A549 (cell line): ENCODE results near the gene MRPL19. TPM values are rescaled to one million over a fixed set of nuclear protein-coding genes. Genes with fewer than 3 reads are reported as not detected.
A peak's percentile ranks its signal among the peaks of the same experiment; 100 is the strongest.

Source experiments
- ATAC-seq, 2 experiments: fragments of 200-7000 bp in 1 of 2; fragments of >200 bp in 1 of 2; cut with Nextera tagmentation in 1 of 2; cut with Tn5 transposase in 1 of 2; 3 replicates each; pipeline versions ENCODE4 v1.8.0 to v1.9.1; 2018 to 2020; ENCODE audit warnings: mild to moderate bottlenecking in 1 of 2, moderate library complexity in 1 of 2
- CTCF ChIA-PET: fragments of 300-600 bp; sonication (Branson Sonifier 250); formaldehyde crosslinking; extraction: SDS; loops from one replicate; lab custom pipeline; 2021; ENCODE audit warnings: antibody characterized with exemption, inconsistent platforms; lab: Yijun Ruan, JAX
- POLR2A ChIA-PET: fragments of 350-600 bp; formaldehyde crosslinking; extraction: SDS; loops from one replicate; lab custom pipeline; 2021; ENCODE audit warnings: antibody characterized with exemption, inconsistent platforms; lab: Yijun Ruan, JAX
- DNase-seq, 2 experiments: peaks; one replicate each; pipeline versions ENCODE4 v3.0.0 to v3.0.0-alpha.2; 2011 to 2016; ENCODE audit warnings: low read depth in 1 of 2, low spot score in 1 of 2
- FAIRE-seq: peaks from 2 replicates; lab custom pipeline; 2011; peaks lifted over from hg19 to GRCh38; lab: Jason Lieb, UNC
- H3K27ac ChIP-seq, 2 experiments: fragments of >200 bp; sonication (Bioruptor Twin); formaldehyde crosslinking; 3 replicates each; pipeline ENCODE4 v1.5.1; 2016 to 2017
- H3K4me1 ChIP-seq: fragments of >200 bp; sonication (Bioruptor Twin); formaldehyde crosslinking; 3 replicates; pipeline ENCODE4 v1.6.1; 2016
- H3K4me2 ChIP-seq: fragments of >200 bp; sonication (Bioruptor Twin); formaldehyde crosslinking; 3 replicates; pipeline ENCODE4 v1.6.1; 2016
- H3K4me3 ChIP-seq: fragments of >200 bp; sonication (Bioruptor Twin); formaldehyde crosslinking; 3 replicates; pipeline ENCODE4 v1.5.1; 2016
- H3K9me3 ChIP-seq: fragments of >200 bp; sonication (Bioruptor Twin); formaldehyde crosslinking; 3 replicates; pipeline ENCODE4 v1.6.1; 2016
- BHLHE40 ChIP-seq: IDR thresholded peaks from 2 replicates; pipeline ENCODE4 v1.6.1; 2012; ENCODE audit warnings: low read depth, low read length, inconsistent platforms
- CBX2 ChIP-seq: fragments of 200-600 bp; sonication (generic); IDR thresholded peaks from 2 replicates; pipeline ENCODE4 v1.6.1; 2016; ENCODE audit warnings: low read depth, mild to moderate bottlenecking, borderline replicate concordance
- CBX8 ChIP-seq: fragments of 200-600 bp; sonication (generic); IDR thresholded peaks from 2 replicates; pipeline ENCODE4 v1.6.1; 2016
- CTCF ChIP-seq: fragments of >200 bp; sonication (Bioruptor Twin); formaldehyde crosslinking; IDR thresholded peaks from 3 replicates; pipeline ENCODE4 v1.5.1; 2016
- EHF ChIP-seq: fragments of 250-450 bp; sonication (Bioruptor Pico); IDR thresholded peaks from 2 replicates; pipeline ENCODE4 v1.5.0; 2020; ENCODE audit warnings: mild to moderate bottlenecking
- FOSB ChIP-seq: fragments of 250-450 bp; sonication (Bioruptor Pico); IDR thresholded peaks from 2 replicates; pipeline ENCODE4 v1.5.0; 2020; ENCODE audit warnings: mild to moderate bottlenecking, moderate library complexity
- HEYL ChIP-seq: fragments of 250-450 bp; sonication (Bioruptor Pico); IDR thresholded peaks from 2 replicates; pipeline ENCODE4 v1.8.0; 2021; ENCODE audit warnings: mild to moderate bottlenecking, moderate library complexity
- HOXB5 ChIP-seq: fragments of 250-450 bp; sonication (Bioruptor Pico); IDR thresholded peaks from 2 replicates; pipeline ENCODE4 v1.5.0; 2020; ENCODE audit warnings: mild to moderate bottlenecking, moderate library complexity
- KDM1A ChIP-seq: fragments of 200-600 bp; sonication (generic); IDR thresholded peaks from 2 replicates; pipeline ENCODE4 v1.6.1; 2016; ENCODE audit warnings: low read depth, mild to moderate bottlenecking
- MAFK ChIP-seq: fragments of 450-650 bp; IDR thresholded peaks from 2 replicates; pipeline ENCODE4 v1.6.1; 2014; ENCODE audit not compliant: partially characterized antibody
- MAZ ChIP-seq: fragments of 150-350 bp; IDR thresholded peaks from 2 replicates; pipeline ENCODE4 v1.6.1; 2014; ENCODE audit warnings: antibody characterized with exemption, low read depth, low read length, borderline replicate concordance
- MYC ChIP-seq: IDR thresholded peaks from 2 replicates; pipeline ENCODE4 v1.6.1; 2012; ENCODE audit warnings: mild to moderate bottlenecking, inconsistent platforms, low read length, improper control_type of control experiment, borderline replicate concordance
- NFE2L2 ChIP-seq: fragments of 150-350 bp; conservative IDR thresholded peaks from 2 replicates; pipeline ENCODE4 v1.6.1; 2014; ENCODE audit warnings: low read length
- SREBF2 ChIP-seq: fragments of 450-650 bp; IDR thresholded peaks from 2 replicates; pipeline ENCODE4 v1.6.1; 2014; ENCODE audit warnings: mild to moderate bottlenecking, moderate library complexity
- ZFP36 ChIP-seq: fragments of 450-650 bp; IDR thresholded peaks from 2 replicates; pipeline ENCODE4 v1.6.1; 2014; ENCODE audit warnings: borderline replicate concordance; ENCODE audit not compliant: partially characterized antibody
- WGBS: methylation state at CpG from one replicate; pipeline ENCODE4 v1.1.6; 2017; ENCODE audit errors: missing lambda C conversion rate; 5-methylcytosine and 5-hydroxymethylcytosine counted together
- polyA plus RNA-seq, 4 experiments: library from polyadenylated mRNA; depleted of rRNA in 3 of 4; stranded (reverse); fragments of >200 nt; fragmentation: RNase III in 1 of 4; extraction: RNeasy Plus Mini Kit Qiagen cat#74134 plus additional on column Dnase treatment in 1 of 4; gene quantifications; 2 replicates in 3 of 4; 3 replicates in 1 of 4; pipeline ENCODE4 v1.2.3, GENCODE V29; 2011 to 2017
- TF ChIP-seq, protein P1 (sequence below): fragments of 250-450 bp; sonication (Bioruptor Pico); IDR thresholded peaks from 2 replicates; pipeline ENCODE4 v1.5.0; 2020; ENCODE audit warnings: low read depth, mild to moderate bottlenecking, moderate library complexity
- TF ChIP-seq, protein P2 (sequence below): IDR thresholded peaks from 2 replicates; pipeline ENCODE4 v1.6.1; 2012

MRPL19 gene
- polyA plus RNA-seq, 2 of the 4 experiments (the other 2 are of a cell fraction) = 70.5 to 147 TPM

GRCh38 chr2:75606761-75607399, 39.7 kb upstream of the MRPL19 start:
- ATAC-seq (no peak), DNase-seq (no peak)
- CTCF ChIA-PET = interaction anchor here (0.6 to 5.2 kb wide), 13 partner anchors 13 to 687 kb away, joined by 3 to 54 read pairs (median 6); partner anchors contain the start of genes EVA1A and TACR1
- Histone ChIP-seq H3K27ac (peak overlapping the region; percentile 49 to 79; a peak in 5 of 6 replicates), H3K9me3 (no peaks in the 10 kb centered on the region)
- WGBS = 64% methylated on average over 8 of the region's 8 CpGs
- POLR2A ChIA-PET = interaction anchor here (1.0 to 1.6 kb wide), 3 partner anchors 33 to 67 kb away, joined by 3 to 7 read pairs (median 4); partner anchors contain the start of gene EVA1A
- no peak for TF ChIP-seq MAFK
- TF ChIP-seq, protein P1, sequence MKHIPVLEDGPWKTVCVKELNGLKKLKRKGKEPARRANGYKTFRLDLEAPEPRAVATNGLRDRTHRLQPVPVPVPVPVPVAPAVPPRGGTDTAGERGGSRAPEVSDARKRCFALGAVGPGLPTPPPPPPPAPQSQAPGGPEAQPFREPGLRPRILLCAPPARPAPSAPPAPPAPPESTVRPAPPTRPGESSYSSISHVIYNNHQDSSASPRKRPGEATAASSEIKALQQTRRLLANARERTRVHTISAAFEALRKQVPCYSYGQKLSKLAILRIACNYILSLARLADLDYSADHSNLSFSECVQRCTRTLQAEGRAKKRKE = no peak
- TF ChIP-seq, protein P2, sequence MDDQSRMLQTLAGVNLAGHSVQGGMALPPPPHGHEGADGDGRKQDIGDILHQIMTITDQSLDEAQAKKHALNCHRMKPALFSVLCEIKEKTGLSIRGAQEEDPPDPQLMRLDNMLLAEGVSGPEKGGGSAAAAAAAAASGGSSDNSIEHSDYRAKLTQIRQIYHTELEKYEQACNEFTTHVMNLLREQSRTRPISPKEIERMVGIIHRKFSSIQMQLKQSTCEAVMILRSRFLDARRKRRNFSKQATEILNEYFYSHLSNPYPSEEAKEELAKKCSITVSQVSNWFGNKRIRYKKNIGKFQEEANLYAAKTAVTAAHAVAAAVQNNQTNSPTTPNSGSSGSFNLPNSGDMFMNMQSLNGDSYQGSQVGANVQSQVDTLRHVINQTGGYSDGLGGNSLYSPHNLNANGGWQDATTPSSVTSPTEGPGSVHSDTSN = no peak
- no peak for TF ChIP-seq HOXB5
- no peak for TF ChIP-seq HEYL
- no peak for TF ChIP-seq CBX8
- no peak for TF ChIP-seq EHF (CRISPR knock-in tag)
- TF ChIP-seq NFE2L2 = no peak
- TF ChIP-seq SREBF2 = no peak
- no peak for TF ChIP-seq ZFP36
- TF ChIP-seq, all 56 proteins: peak for 0
- Histone ChIP-seq H3K4me1 (peaks cover 56% of the 10 kb centered on the region), H3K4me2 (peak overlapping the region; percentile 50), H3K4me3 (no peak overlapping the region)
- no peak for FAIRE-seq

DNA sequence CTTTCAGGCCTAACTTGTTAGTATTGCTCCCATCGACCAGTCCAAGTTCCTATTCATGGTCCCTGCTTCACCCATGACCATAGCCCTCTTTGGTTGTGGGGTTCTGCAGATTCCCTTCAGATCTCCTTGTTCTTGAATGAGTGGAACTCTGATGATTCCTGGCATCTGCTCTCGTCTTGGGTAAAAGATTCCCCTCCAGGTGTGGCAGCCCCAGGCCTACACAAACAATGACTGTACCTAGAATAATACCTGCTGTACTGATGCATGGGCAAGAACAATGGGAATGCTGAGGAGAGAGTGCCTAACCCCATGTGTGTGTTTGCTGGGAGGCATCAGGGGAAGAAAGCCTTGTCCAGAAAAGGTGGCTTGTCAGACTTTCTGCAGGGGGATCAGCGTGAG, 39.2 kb upstream of the MRPL19 start:
- WGBS = 53% methylated on average over 3 of the region's 3 CpGs
- H3K4me2 ChIP-seq = no peak overlapping the region
- FAIRE-seq = no peak
- DNase-seq = no peak
- CTCF ChIA-PET = interaction anchor here (1.1 to 5.2 kb wide), 11 partner anchors 17 to 564 kb away, joined by 3 to 139 read pairs (median 12); partner anchors contain the start of genes EVA1A and TACR1
- no peak overlapping the region for H3K4me3 ChIP-seq
- peaks cover 51% of the 10 kb centered on the region for H3K4me1 ChIP-seq
- ATAC-seq = no peak
- TF ChIP-seq MAZ = no peak
- TF ChIP-seq KDM1A = no peak
- TF ChIP-seq CTCF = no peak
- TF ChIP-seq FOSB (CRISPR knock-in tag) = no peak
- TF ChIP-seq MAFK = no peak
- TF ChIP-seq BHLHE40 = no peak
- TF ChIP-seq MYC = no peak
- no peak for TF ChIP-seq NFE2L2
- POLR2A ChIA-PET = no interaction called here
- peak overlapping the region in 1 of 2 experiments; percentile 79; a peak in 3 of 6 replicates for H3K27ac ChIP-seq
- H3K9me3 ChIP-seq = no peaks in the 10 kb centered on the region

- H3K4me1 ChIP-seq = peaks cover 43% of the 10 kb centered on the region
- no peaks in the 10 kb centered on the region for H3K9me3 ChIP-seq
- POLR2A ChIA-PET = interaction anchor here (0.6 to 1.3 kb wide), 2 partner anchors 48 to 689 kb away, joined by 4 to 6 read pairs; partner anchors contain the start of gene EVA1A
- CTCF ChIA-PET = interaction anchor here (0.6 to 3.6 kb wide), 61 partner anchors 7 to 917 kb away, joined by 3 to 139 read pairs (median 7); partner anchors contain the start of gene EVA1A
- H3K27ac ChIP-seq = peak overlapping the region in 1 of 2 experiments; percentile 76; a peak in 3 of 6 replicates
- FAIRE-seq (no peak), DNase-seq (no peak), ATAC-seq (peak in 1 of 2 experiments; percentile 6; a peak in 2 of 6 replicates)
- H3K4me2 ChIP-seq = peak overlapping the region; percentile 87
- no peak overlapping the region for H3K4me3 ChIP-seq
- WGBS = 33% methylated on average over 7 of the region's 7 CpGs
- TF ChIP-seq ZFP36 (peak; percentile 46), CBX2 (no peak), HOXB5 (no peak)
- TF ChIP-seq, all 56 proteins: peak for 1
These were observed 38.4 kb upstream of the MRPL19 start for GRCh38 chr2:75607988-75608683.
